PC-3 (cell line): Measurements from ENCODE around the gene CMSS1. TPM values are rescaled to one million over a fixed set of nuclear protein-coding genes. Genes with fewer than 3 reads are reported as not detected.

ENCODE experiments used
- ATAC-seq: fragments of 200-7000 bp; cut with Tn5 transposase; 2 replicates; pipeline ENCODE4 v1.9.1; 2020; ENCODE audit warnings: mild to moderate bottlenecking, moderate library complexity
- BruUV-seq: library from RNA; stranded (reverse); fragments of 400-500 nt; replicated peaks from 2 replicates; lab custom pipeline; 2021; lab: Mats Ljungman, UMichigan
- CTCF ChIA-PET: fragments of 300-600 bp; sonication (Branson Sonifier 250); formaldehyde crosslinking; loops from one replicate; lab custom pipeline; 2022; ENCODE audit warnings: antibody characterized with exemption; lab: Charles Lee
- POLR2A ChIA-PET: fragments of 300-600 bp; sonication (Branson Sonifier 250); formaldehyde crosslinking; loops from one replicate; lab custom pipeline; 2022; ENCODE audit warnings: antibody characterized with exemption; ENCODE audit not compliant: unreplicated experiment; lab: Charles Lee
- DNase-seq: peaks from one replicate; pipeline ENCODE4 v3.0.0-alpha.2; 2015
- H2AFZ ChIP-seq: fragments of 300-600 bp; sonication (generic); 2 replicates; pipeline ENCODE4 v1.6.0; 2016; ENCODE audit warnings: antibody characterized with exemption, low read length
- H3F3A ChIP-seq: fragments of 300-600 bp; sonication (generic); one replicate; pipeline ENCODE4 v1.6.0; 2017; ENCODE audit warnings: antibody characterized with exemption, low read length, control low read depth, mild to moderate bottlenecking; ENCODE audit not compliant: unreplicated experiment
- H3K27ac ChIP-seq: fragments of 300-600 bp; sonication (generic); 2 replicates; pipeline ENCODE4 v1.5.1; 2016; ENCODE audit warnings: mild to moderate bottlenecking, low read length
- H3K27me3 ChIP-seq: fragments of 300-600 bp; sonication (generic); 2 replicates; pipeline ENCODE4 v1.6.1; 2016; ENCODE audit warnings: low read length, mixed read lengths
- H3K36me3 ChIP-seq: fragments of 300-600 bp; sonication (generic); 2 replicates; pipeline ENCODE4 v1.6.1; 2016; ENCODE audit warnings: low read depth, mixed run types, low read length, mixed read lengths
- H3K4me1 ChIP-seq: fragments of 300-600 bp; sonication (generic); 2 replicates; pipeline ENCODE4 v1.5.1; 2016; ENCODE audit warnings: low read length; ENCODE audit not compliant: insufficient read depth
- H3K4me2 ChIP-seq: fragments of 300-600 bp; sonication (generic); 2 replicates; pipeline ENCODE4 v1.6.0; 2016; ENCODE audit warnings: low read length
- H3K4me3 ChIP-seq: fragments of 300-600 bp; sonication (generic); 2 replicates; pipeline ENCODE4 v1.5.1; 2016; ENCODE audit warnings: mild to moderate bottlenecking, low read length, mixed read lengths
- H3K79me2 ChIP-seq: fragments of 300-600 bp; sonication (generic); 2 replicates; pipeline ENCODE4 v1.6.1; 2017; ENCODE audit warnings: low read length, mixed read lengths
- H3K9ac ChIP-seq: fragments of 300-600 bp; sonication (generic); 2 replicates; pipeline ENCODE4 v1.6.0; 2016; ENCODE audit warnings: mild to moderate bottlenecking, low read length
- H3K9me2 ChIP-seq: fragments of 300-600 bp; sonication (generic); replicated peaks from 2 replicates; pipeline ENCODE4 v1.6.1; 2016; ENCODE audit warnings: mixed run types, low read length, mixed read lengths
- H3K9me3 ChIP-seq: fragments of 300-600 bp; sonication (generic); 2 replicates; pipeline ENCODE4 v1.6.1; 2016; ENCODE audit warnings: low read length, mixed read lengths
- H4K20me1 ChIP-seq: fragments of 300-600 bp; sonication (generic); 2 replicates; pipeline ENCODE4 v1.6.1; 2016; ENCODE audit warnings: low read length, mixed read lengths
- CTCF ChIP-seq: fragments of 300-600 bp; sonication (generic); conservative IDR thresholded peaks from 2 replicates; pipeline ENCODE4 v1.5.1; 2017; ENCODE audit warnings: antibody characterized with exemption, low read depth, mild to moderate bottlenecking, low read length
- EZH2 ChIP-seq: fragments of 300-600 bp; sonication (generic); IDR thresholded peaks from one replicate; pipeline ENCODE4 v1.6.1; 2017; ENCODE audit warnings: antibody characterized with exemption, mild to moderate bottlenecking, low read length; ENCODE audit not compliant: unreplicated experiment
- EZH2phosphoT487 ChIP-seq: fragments of 300-600 bp; sonication (generic); IDR thresholded peaks from 2 replicates; pipeline ENCODE4 v1.6.1; 2018; ENCODE audit warnings: mild to moderate bottlenecking, antibody characterized with exemption, low read length, borderline replicate concordance
- intact Hi-C: fragments of 100-400 bp; cut with micrococcal nuclease; formaldehyde crosslinking; loops from 2 replicates; pipeline ENCODE4 v1.9.0; 2023
- total RNA-seq: library from RNA; depleted of rRNA; stranded (reverse); fragments of >200 nt; gene quantifications from 2 replicates; pipeline ENCODE4 v1.2.3, GENCODE V29; 2014

The CMSS1 gene
- total RNA-seq, 1 experiment from 2014 or later = 63.1 TPM

GRCh38 chr3:100136921-100137320 lies 319.3 kb downstream of the CMSS1 start:
- POLR2A ChIA-PET = no interaction called here
- no peak for ATAC-seq
- H3K4me2 ChIP-seq = no peak overlapping the region

GRCh38 chr3:100140976-100141375 lies 323.3 kb downstream of the CMSS1 start:
- Histone ChIP-seq H3K27ac (no peak overlapping the region), H3K4me3 (no peak overlapping the region), H4K20me1 (no peaks in the 10 kb centered on the region), H3K4me2 (no peak overlapping the region), H3K27me3 (no peaks in the 10 kb centered on the region), H3K4me1 (no peaks in the 10 kb centered on the region), H3F3A (no peaks in the 10 kb centered on the region), H3K9ac (no peak overlapping the region), H3K9me2 (no peaks in the 10 kb centered on the region), H3K79me2 (no peaks in the 10 kb centered on the region), H3K9me3 (no peaks in the 10 kb centered on the region), H2AFZ (no peak overlapping the region), H3K36me3 (no peaks in the 10 kb centered on the region)
- DNase-seq = no peak
- TF ChIP-seq EZH2 = no peak
- TF ChIP-seq EZH2phosphoT487 = no peak
- TF ChIP-seq CTCF = no peak
- no peak for ATAC-seq
- BruUV-seq = no TSS peak
- intact Hi-C loops = no loop called here
- ChIA-PET CTCF (no interaction called here), POLR2A (no interaction called here)

More at GRCh38 chr3:100136921-100137320, 319.3 kb downstream of the CMSS1 start:
- Histone ChIP-seq H3K4me1 (no peaks in the 10 kb centered on the region), H4K20me1 (no peaks in the 10 kb centered on the region), H3K36me3 (no peaks in the 10 kb centered on the region), H3K9me2 (no peaks in the 10 kb centered on the region), H3K27ac (no peak overlapping the region), H3K27me3 (no peaks in the 10 kb centered on the region), H3K9me3 (no peaks in the 10 kb centered on the region), H3K4me3 (no peak overlapping the region), H3K79me2 (no peaks in the 10 kb centered on the region), H3K9ac (no peak overlapping the region), H2AFZ (no peak overlapping the region), H3F3A (no peaks in the 10 kb centered on the region)
- DNase-seq = no peak
- TF ChIP-seq EZH2 = no peak
- TF ChIP-seq CTCF = no peak
- no peak for TF ChIP-seq EZH2phosphoT487
- CTCF ChIA-PET = no interaction called here
- no TSS peak for BruUV-seq
- intact Hi-C loops = no loop called here

GRCh38 chr3:100141586-100141985 lies 323.9 kb downstream of the CMSS1 start:
- H3F3A ChIP-seq = no peaks in the 10 kb centered on the region
- no peak for DNase-seq
- no peak overlapping the region for H2AFZ ChIP-seq
- no peaks in the 10 kb centered on the region for H3K9me3 ChIP-seq
- H3K4me3 ChIP-seq = no peak overlapping the region
- H4K20me1 ChIP-seq = no peaks in the 10 kb centered on the region
- intact Hi-C loops = no loop called here
- H3K9me2 ChIP-seq = no peaks in the 10 kb centered on the region
- no peaks in the 10 kb centered on the region for H3K79me2 ChIP-seq
- TF ChIP-seq EZH2phosphoT487 = no peak
- H3K4me2 ChIP-seq = no peak overlapping the region
- ATAC-seq = no peak
- CTCF ChIA-PET = no interaction called here
- no peak overlapping the region for H3K27ac ChIP-seq
- no peaks in the 10 kb centered on the region for H3K4me1 ChIP-seq
- POLR2A ChIA-PET = no interaction called here
- H3K9ac ChIP-seq = no peak overlapping the region
- no peaks in the 10 kb centered on the region for H3K27me3 ChIP-seq
- BruUV-seq = no TSS peak
- no peaks in the 10 kb centered on the region for H3K36me3 ChIP-seq
